K562 treated with DMSO at 1 percent for 24 hours (cell line): ENCODE measurements around the gene ABCB8. TPM values are rescaled to one million over a fixed set of nuclear protein-coding genes. Genes with fewer than 3 reads are reported as not detected.

ENCODE experiments used
- total RNA-seq: library from RNA; unstranded; fragments of 300-600 nt; gene quantifications from 2 replicates; pipeline ENCODE4 v1.2.3, GENCODE V29; 2022; ENCODE audit warnings: low read depth; ENCODE audit not compliant: insufficient read depth

Gene ABCB8
- total RNA-seq = 51.8 and 53.5 TPM in 2 replicates

GRCh38 chr7:151028131-151028947 is at the start of gene ABCB8:
TSS of gene ABCB8 (plus strand) at chr7:151028450. CDS start at chr7:151028516, 66 bp downstream.

DNA sequence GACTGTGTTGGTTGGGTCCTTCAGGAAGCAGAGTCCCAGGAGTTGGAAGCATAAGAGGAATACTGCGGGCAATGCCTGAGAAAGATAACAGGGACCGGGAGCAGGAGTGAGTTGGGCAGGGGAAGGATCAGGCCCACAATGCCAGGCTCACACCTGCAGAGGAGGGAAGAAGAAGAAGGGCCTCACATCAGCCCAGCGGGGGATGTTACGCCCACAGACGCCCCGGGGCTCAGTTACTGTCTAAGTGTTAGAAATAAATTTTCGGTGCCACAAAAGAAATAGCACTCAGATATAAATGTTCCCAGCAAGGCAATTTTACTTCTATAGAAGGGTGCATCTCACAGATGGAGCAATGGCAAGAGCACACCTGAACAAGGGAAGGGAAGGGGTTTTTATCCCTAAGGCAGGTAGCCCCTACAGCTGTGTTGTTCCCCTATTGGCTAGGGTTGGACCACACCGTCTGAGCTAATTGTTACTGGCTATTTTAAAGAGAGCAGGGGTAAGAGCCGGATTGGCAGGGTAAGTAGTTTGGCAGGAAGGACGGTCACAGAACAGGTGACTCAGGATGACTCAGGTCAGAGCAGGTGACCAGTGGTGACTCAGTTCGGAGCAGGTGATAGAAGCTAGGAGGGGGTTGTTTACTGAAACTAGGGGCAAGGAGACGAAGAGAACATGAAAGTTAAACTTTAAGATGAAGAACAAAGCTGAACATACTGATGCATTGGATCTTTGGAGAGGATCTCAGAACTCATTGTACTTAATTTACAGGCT is 37.6 kb upstream of the ABCB8 start, which contains the start of gene NOS3:
NOS3 (plus strand) TSS at position 602 of the 771 bp plus-strand sequence. CDS start 2,787 bp downstream, outside the sequence.

DNA sequence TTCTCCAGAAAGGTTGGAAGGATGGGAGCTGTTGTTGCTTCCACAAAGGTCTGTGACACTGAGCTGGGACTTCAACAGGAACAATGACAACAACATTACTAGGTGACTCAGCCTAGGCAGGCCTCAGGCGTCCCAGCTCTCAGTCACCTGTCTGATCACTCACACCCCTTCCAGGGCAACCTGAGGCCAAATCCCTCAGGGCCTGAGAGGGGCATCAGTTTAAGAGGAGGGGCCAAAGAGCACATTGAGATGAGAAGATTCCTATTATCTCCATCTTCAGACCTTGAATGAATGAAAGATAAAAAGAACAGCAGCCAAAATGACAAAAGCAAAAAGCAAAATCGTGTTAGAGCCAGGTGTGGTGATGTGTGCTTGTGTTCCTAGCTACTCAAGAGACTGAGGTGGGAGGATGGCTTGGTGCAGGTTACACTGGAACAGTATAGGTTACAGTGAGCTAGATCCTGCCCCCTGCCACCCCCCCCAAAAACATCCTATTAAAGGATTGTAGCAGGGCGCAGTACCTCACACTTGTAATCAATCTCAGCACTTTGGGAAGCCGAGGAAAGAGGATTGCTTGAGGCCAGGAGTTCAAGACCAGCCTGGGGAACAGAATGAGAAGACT is 3.7 kb upstream of the ABCB8 start, which contains the start of gene ATG9B:
ATG9B (minus strand) TSS at position 60 of the 622 bp plus-strand sequence. CDS start 71 bp downstream, outside the sequence.

DNA sequence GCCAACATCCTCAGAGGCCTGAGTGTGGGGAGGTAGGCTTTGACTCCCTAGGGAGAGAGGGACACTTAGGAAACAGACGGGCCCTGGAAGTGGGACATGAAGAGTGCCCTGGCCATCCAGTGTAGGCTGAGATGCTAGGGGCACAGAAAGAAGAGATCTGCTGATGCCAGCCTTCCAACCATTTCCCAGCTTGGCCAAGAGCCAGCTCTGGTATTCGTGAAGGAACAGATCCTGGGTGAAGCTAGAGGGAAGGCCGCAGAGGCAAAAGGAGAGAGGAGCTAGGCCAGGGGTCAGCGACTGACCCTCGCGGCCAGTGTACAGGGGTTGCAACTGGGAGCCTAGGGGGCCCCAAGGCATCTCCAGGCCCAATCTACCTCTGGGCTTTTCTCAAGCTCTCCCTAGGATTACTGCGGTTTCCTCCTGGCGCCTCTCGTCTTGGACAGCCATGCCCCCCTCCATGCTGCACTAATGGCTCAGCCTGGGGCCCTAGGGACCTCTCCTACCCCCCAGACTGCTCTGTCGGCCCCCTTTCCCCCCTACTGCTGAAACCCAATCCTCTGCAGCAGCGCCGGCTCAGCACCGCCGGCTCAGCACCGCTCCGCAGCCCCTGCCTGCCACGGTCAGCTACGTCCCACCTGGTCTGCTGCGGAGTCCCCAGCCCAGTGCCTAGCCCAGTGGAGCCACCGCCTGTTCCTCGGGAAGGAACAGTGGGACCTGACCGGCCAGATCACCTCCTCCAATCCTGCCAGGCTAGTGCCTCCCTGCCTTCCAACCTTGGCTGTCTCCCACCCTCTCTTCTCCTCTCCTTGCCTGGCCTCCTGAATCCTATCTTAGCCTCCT is 19.9 kb downstream of the ABCB8 start, which contains the start of gene ASIC3:
ASIC3 (plus strand) TSS at position 556 of the 840 bp plus-strand sequence. CDS start 355 bp downstream, outside the sequence.

DNA sequence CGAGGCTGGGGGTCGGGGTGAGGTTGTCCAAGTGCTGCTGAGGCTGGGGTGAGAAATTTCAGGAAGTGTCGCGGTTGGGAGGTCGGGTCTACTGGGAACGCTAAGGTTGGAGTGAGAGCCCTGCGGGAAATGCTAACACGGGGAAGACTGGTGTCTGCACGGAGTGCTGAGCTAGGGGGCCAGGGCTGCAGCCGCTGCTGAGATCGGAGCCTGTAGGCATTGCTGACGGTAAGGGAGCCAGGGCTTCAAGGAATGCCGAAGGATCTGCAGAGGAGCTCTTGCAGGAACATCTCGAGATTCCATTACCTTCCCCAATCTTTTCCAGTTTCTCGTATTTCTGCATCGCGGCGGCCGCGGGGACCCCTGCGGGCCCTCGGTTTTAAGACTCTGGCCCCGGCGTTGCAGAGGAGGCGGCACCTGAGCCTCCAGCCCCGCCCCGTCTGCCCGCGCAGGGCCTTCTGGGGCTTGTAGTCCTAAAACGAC is 29.3 kb downstream of the ABCB8 start, which contains the start of gene CDK5:
CDK5 (minus strand) TSS at position 392 of the 483 bp plus-strand sequence; CDS start at position 343, 49 bp downstream.

GRCh38 chr7:151059367-151060112 is 31.3 kb downstream of the ABCB8 start, which contains the start of gene SLC4A2:
TSS of gene SLC4A2 (plus strand) at chr7:151059589. CDS start at chr7:151061988, 2,399 bp downstream.

GRCh38 chr7:151080522-151081169 is 52.4 kb downstream of the ABCB8 start, which contains the start of gene FASTK:
TSS of gene FASTK (minus strand) at chr7:151080809. CDS start at chr7:151080766, 43 bp downstream.

DNA sequence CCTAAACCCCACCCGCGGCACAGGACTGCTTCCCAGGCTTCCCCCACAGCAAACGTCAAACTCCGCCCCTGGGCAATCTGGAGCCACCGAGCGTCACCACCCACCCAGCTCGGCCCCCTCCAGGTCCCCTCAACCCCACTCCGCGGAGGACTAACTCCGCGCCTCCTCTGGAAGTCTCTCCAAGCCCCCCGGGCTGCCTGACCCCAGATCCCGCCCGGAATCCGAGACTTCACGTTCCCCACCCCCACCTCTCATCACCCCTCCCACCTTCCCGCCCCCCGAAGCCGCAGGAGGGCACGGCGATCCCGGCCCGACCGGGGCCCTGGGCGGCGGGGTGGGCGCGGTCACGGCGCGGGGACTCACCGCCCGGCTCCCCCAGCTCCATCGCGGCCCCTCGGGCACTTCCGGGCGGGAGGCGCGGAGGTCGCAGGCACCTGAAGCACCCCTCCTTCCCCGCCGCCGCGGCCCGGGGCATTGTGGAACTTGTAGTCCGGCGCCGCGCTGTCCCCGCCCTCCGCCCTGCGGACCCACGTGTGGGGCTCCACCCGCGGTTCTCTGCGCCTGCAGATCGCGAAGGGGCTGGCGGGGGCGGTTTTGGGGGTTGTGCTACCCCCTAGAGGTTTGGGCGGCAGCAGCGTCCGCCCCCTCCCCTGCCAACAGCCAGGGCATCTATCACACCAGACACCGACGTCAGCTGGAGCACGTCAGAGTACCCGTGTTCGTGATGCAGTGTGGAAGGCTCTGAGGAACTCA is 55.0 kb downstream of the ABCB8 start, which contains the start of gene TMUB1:
TMUB1 (minus strand) TSS at position 423 of the 753 bp plus-strand sequence. CDS start 930 bp downstream, outside the sequence.

DNA sequence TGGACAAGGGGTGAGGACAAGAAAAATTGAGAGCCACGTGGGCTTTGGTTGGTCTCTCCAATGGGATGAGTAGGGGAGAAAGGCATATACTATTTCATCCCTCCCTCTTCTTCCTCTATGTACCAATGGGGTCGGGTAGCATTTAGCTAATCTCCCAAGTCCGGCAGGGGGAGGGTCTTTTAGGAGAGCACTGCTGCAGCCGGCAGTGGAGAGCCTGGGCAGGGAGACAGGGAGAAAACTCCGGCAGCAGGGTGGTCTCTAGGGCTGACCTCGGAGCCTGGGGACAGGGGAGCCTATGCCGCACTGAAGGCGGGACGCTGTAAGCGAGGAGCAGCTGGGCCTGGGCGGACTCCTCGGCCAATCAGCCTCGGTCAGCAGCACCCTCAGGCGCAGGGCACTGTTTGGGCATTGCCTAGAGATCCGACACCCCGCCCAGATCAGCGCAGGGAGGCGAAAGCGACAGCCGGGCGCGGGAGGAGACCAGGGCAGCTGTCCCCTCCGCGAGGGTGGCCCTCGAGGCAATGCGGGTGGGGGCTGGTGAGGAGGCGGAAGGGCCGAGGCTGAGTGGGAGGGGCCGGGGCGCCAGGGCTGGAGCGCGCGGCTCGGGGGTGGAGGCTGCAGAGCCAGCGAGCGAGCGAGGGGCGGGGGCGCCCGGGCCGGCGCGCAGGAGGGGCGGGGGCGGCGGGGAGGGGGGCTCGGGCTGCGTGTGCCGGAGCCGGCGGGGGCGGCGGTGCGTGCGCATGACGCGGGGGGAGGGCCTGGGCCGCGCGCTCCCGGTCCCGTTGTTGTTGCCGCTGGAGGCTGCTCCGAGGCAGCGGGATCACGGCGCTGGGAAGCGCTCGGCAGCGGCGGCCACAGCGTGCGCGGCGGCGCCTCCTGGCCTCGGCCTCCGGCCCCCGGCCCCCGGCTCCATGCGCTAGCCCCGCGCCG is 57.7 kb downstream of the ABCB8 start, which contains the start of gene AGAP3:
AGAP3 (plus strand) TSS at position 785 of the 930 bp plus-strand sequence. CDS start 267 bp downstream, outside the sequence.

Other genes starting within 250 kb of the ABCB8 start
- gene TMEM176B, start 228.1 kb upstream of the ABCB8 start, total RNA-seq = 1.3 and 3.0 TPM in 2 replicates
- 1.9 and 2.6 TPM in 2 replicates for gene TMEM176A, start 227.7 kb upstream of the ABCB8 start, total RNA-seq
- not detected in 2 replicates for gene AOC1, start 175.9 kb upstream of the ABCB8 start, total RNA-seq
- 138 and 157 TPM in 2 replicates for gene KCNH2, start 50.1 kb upstream of the ABCB8 start, total RNA-seq
- 91.7 and 109 TPM in 2 replicates for gene NOS3, start 37.4 kb upstream of the ABCB8 start, total RNA-seq
- 5.4 and 7.1 TPM in 2 replicates for gene ATG9B, start 4.0 kb upstream of the ABCB8 start, total RNA-seq
- 11.0 and 13.6 TPM in 2 replicates for gene ASIC3, start 20.1 kb downstream of the ABCB8 start, total RNA-seq
- gene CDK5, start 29.4 kb downstream of the ABCB8 start, total RNA-seq = 47.3 and 50.2 TPM in 2 replicates
- gene SLC4A2, start 31.1 kb downstream of the ABCB8 start, total RNA-seq = 348 and 378 TPM in 2 replicates
- gene FASTK, start 52.4 kb downstream of the ABCB8 start, total RNA-seq = 144 and 155 TPM in 2 replicates
- 309 and 332 TPM in 2 replicates for gene TMUB1, start 55.0 kb downstream of the ABCB8 start, total RNA-seq
- gene AGAP3, start 58.0 kb downstream of the ABCB8 start, total RNA-seq = 112 and 114 TPM in 2 replicates
- gene GBX1, start 139.2 kb downstream of the ABCB8 start, total RNA-seq = not detected in 2 replicates
- gene ASB10, start 158.8 kb downstream of the ABCB8 start, total RNA-seq = not detected in 2 replicates
- not detected in 2 replicates for gene H2BK1, start 182.0 kb downstream of the ABCB8 start, total RNA-seq
- 51.5 and 53.2 TPM in 2 replicates for gene ABCF2, start 198.8 kb downstream of the ABCB8 start, total RNA-seq
- gene CHPF2, start 204.0 kb downstream of the ABCB8 start, total RNA-seq = 68.6 and 74.9 TPM in 2 replicates
- gene SMARCD3, start 220.2 kb downstream of the ABCB8 start, total RNA-seq = 1.2 and 4.7 TPM in 2 replicates